ENCODE results near the gene ART3.

Gene ART3

GRCh38 chr4:76147454-76148141 lies 73.1 kb downstream of the ART3 start:
- TF ChIP-seq TAF1 (IDR thresholded peaks at IDR 0.05; ENCODE audit: borderline replicate concordance, insufficient read depth, low read length) (no peak), POLR2AphosphoS5 (IDR thresholded peaks at IDR 0.05; ENCODE audit: low read depth, low read length) (0 out of 2 replicates have a peak, but pooled peaks have one; percentile 5), FOXP2 (optimal IDR thresholded peaks at IDR 0.05; ENCODE audit: borderline replicate concordance, extremely low read depth, extremely low read length, insufficient read depth) (no peak), SIN3A (IDR thresholded peaks at IDR 0.05; ENCODE audit: borderline replicate concordance, insufficient read depth, low read length) (peak; percentile 42; the same call in 1 of the 2 replicates)
- TF ChIP-seq, protein P1, sequence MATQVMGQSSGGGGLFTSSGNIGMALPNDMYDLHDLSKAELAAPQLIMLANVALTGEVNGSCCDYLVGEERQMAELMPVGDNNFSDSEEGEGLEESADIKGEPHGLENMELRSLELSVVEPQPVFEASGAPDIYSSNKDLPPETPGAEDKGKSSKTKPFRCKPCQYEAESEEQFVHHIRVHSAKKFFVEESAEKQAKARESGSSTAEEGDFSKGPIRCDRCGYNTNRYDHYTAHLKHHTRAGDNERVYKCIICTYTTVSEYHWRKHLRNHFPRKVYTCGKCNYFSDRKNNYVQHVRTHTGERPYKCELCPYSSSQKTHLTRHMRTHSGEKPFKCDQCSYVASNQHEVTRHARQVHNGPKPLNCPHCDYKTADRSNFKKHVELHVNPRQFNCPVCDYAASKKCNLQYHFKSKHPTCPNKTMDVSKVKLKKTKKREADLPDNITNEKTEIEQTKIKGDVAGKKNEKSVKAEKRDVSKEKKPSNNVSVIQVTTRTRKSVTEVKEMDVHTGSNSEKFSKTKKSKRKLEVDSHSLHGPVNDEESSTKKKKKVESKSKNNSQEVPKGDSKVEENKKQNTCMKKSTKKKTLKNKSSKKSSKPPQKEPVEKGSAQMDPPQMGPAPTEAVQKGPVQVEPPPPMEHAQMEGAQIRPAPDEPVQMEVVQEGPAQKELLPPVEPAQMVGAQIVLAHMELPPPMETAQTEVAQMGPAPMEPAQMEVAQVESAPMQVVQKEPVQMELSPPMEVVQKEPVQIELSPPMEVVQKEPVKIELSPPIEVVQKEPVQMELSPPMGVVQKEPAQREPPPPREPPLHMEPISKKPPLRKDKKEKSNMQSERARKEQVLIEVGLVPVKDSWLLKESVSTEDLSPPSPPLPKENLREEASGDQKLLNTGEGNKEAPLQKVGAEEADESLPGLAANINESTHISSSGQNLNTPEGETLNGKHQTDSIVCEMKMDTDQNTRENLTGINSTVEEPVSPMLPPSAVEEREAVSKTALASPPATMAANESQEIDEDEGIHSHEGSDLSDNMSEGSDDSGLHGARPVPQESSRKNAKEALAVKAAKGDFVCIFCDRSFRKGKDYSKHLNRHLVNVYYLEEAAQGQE (IDR thresholded peaks at IDR 0.05; ENCODE audit: insufficient read depth in 1 of 2, low read depth in 2 of 2, low read length in 2 of 2), result no peak

GRCh38 chr4:76148142-76148865 lies 73.8 kb downstream of the ART3 start, which contains the start of gene NUP54:
Gene NUP54 (minus strand): TSS chr4:76148397. CDS start chr4:76148374, 23 bp downstream.
- TF ChIP-seq POLR2AphosphoS5 (IDR thresholded peaks at IDR 0.05; ENCODE audit: low read depth, low read length) (peak; percentile 72), SIN3A (IDR thresholded peaks at IDR 0.05; ENCODE audit: borderline replicate concordance, insufficient read depth, low read length) (peak; percentile 40; the same call in 1 of the 2 replicates), FOXP2 (optimal IDR thresholded peaks at IDR 0.05; ENCODE audit: borderline replicate concordance, extremely low read depth, extremely low read length, insufficient read depth) (peak; percentile 62), TAF1 (IDR thresholded peaks at IDR 0.05; ENCODE audit: borderline replicate concordance, insufficient read depth, low read length) (peak; percentile 98)
- TF ChIP-seq, protein P1 (IDR thresholded peaks at IDR 0.05; ENCODE audit: insufficient read depth in 1 of 2, low read depth in 2 of 2, low read length in 2 of 2), result peak; percentile 54 to 59; a peak in 2 of 4 replicates

DNA sequence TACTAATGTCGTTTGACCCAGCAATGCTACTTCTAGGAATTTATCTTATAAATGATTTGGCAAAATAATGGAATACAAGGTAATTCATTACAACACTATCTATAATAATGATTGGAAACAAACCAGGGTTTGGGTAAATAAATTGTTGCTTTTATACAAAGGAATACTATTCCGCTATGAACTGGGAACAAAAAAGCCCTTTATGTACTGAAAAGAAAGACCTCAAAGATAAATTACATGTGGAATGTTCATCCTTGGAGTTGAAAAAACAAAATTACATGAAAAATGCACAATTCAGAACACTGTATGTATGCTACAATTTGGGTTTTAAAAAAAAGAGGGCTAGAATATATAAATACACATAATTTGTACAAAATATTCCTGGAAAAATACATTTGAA lies 78.8 kb downstream of the ART3 start:
- TF ChIP-seq SIN3A (IDR thresholded peaks at IDR 0.05; ENCODE audit: borderline replicate concordance, insufficient read depth, low read length) (no peak), POLR2AphosphoS5 (IDR thresholded peaks at IDR 0.05; ENCODE audit: low read depth, low read length) (no peak), TAF1 (IDR thresholded peaks at IDR 0.05; ENCODE audit: borderline replicate concordance, insufficient read depth, low read length) (no peak), FOXP2 (optimal IDR thresholded peaks at IDR 0.05; ENCODE audit: borderline replicate concordance, extremely low read depth, extremely low read length, insufficient read depth) (no peak)
- TF ChIP-seq, protein P1 (IDR thresholded peaks at IDR 0.05; ENCODE audit: insufficient read depth in 1 of 2, low read depth in 2 of 2, low read length in 2 of 2), result no peak

DNA sequence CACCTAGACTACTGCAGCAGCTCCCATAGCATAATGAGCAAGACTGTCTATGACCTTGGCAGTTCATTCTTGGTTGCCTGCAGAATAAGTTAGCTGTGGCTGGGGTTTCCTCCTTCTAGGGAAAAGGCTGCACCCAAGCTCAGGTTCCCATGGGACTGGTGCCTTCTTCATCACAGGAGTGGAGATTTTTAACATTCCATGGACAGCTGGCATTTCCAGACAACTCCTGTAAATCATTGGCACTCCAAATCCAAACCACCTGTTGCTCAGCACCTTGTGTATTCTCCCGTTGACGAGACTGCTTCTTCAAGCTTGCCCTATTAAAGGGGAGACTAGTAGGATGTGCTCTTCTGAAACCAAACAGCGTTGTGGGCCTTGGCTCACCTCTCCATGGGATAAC lies 81.5 kb downstream of the ART3 start:
- TF ChIP-seq, protein P1 (IDR thresholded peaks at IDR 0.05; ENCODE audit: insufficient read depth in 1 of 2, low read depth in 2 of 2, low read length in 2 of 2), result no peak
- no peak for TF ChIP-seq POLR2AphosphoS5 (IDR thresholded peaks at IDR 0.05; ENCODE audit: low read depth, low read length)
- TF ChIP-seq TAF1 (IDR thresholded peaks at IDR 0.05; ENCODE audit: borderline replicate concordance, insufficient read depth, low read length), result no peak
- no peak for TF ChIP-seq FOXP2 (optimal IDR thresholded peaks at IDR 0.05; ENCODE audit: borderline replicate concordance, extremely low read depth, extremely low read length, insufficient read depth)
- TF ChIP-seq SIN3A (IDR thresholded peaks at IDR 0.05; ENCODE audit: borderline replicate concordance, insufficient read depth, low read length), result no peak
